ENCODE data around the gene PLEKHG4.

Gene PLEKHG4

GRCh38 chr16:67265834-67266233 lies 13.5 kb upstream of the PLEKHG4 start:
- no peak overlapping the region for H3K27ac ChIP-seq
- H3K4me3 ChIP-seq, result no peak overlapping the region
- H3K4me1 ChIP-seq, result peaks cover 17 to 30% (median 19%) of the 10 kb centered on the region in 10 experiments
- TF ChIP-seq Cebpa-rat (IDR thresholded peaks at IDR 0.05), result no peak
- no peaks in the 10 kb centered on the region for H3K36me3 ChIP-seq
- peak overlapping the region in 1 of 11 experiments; percentile 34; a peak in 1 of 22 replicates for H3K9ac ChIP-seq
- H3K4me2 ChIP-seq, result peak overlapping the region in 8 of 11 experiments; percentile 18 to 54 (median 24); a peak in 10 of 22 replicates
- H4K20me1 ChIP-seq, result no peaks in the 10 kb centered on the region; a peak in 2 of 22 replicates
- H3K27me3 ChIP-seq, result no peaks in the 10 kb centered on the region; a peak in 2 of 22 replicates
- H3K9me3 ChIP-seq (replicated peaks in 1 of 11), result no peaks in the 10 kb centered on the region

- Histone ChIP-seq H3K4me2 (peak overlapping the region in 3 of 11 experiments; percentile 34 to 50 (median 38); a peak in 3 of 22 replicates), H3K9ac (no peak overlapping the region), H3K4me1 (peaks cover 12 to 27% (median 17%) of the 10 kb centered on the region in 10 experiments), H3K9me3 (replicated peaks in 1 of 11) (no peaks in the 10 kb centered on the region), H3K27ac (no peak overlapping the region), H3K4me3 (no peak overlapping the region), H3K27me3 (no peaks in the 10 kb centered on the region; a peak in 2 of 22 replicates), H4K20me1 (peaks cover 0 to 4% (median 0%) of the 10 kb centered on the region in 11 experiments; a peak in 2 of 22 replicates), H3K36me3 (no peaks in the 10 kb centered on the region)
- TF ChIP-seq Cebpa-rat (IDR thresholded peaks at IDR 0.05), result no peak
Observed at GRCh38 chr16:67268136-67268579, 11.2 kb upstream of the PLEKHG4 start.

DNA sequence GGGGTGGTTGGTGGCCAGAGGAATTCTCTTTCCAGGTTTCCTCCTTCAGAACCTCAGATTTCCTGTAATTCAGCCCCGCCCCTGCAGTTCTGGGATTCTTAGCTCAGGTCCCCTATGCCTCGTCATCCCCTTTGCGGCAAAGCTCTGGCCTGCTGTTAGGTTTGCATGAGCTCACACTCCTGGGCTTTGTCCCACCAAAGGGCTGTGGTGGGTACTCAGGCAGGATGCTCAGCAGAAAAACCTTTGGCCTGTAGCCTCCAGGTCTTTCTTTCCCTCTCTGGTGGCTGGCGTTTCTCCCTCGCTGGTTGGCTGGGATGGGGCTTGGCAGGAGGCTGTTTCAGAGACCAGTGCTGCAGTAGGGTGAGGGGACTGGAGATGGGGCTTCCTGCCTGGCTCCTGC lies 9.6 kb upstream of the PLEKHG4 start:
- Histone ChIP-seq H3K4me1 (peaks cover 3 to 20% (median 11%) of the 10 kb centered on the region in 10 experiments; a peak in 18 of 20 replicates), H3K4me3 (no peak overlapping the region), H3K27me3 (no peaks in the 10 kb centered on the region), H4K20me1 (peaks cover 0 to 4% (median 0%) of the 10 kb centered on the region in 11 experiments; a peak in 2 of 22 replicates), H3K4me2 (no peak overlapping the region), H3K27ac (no peak overlapping the region), H3K36me3 (no peaks in the 10 kb centered on the region), H3K9ac (no peak overlapping the region), H3K9me3 (replicated peaks in 1 of 11) (no peaks in the 10 kb centered on the region)
- no peak for TF ChIP-seq Cebpa-rat (IDR thresholded peaks at IDR 0.05)

DNA sequence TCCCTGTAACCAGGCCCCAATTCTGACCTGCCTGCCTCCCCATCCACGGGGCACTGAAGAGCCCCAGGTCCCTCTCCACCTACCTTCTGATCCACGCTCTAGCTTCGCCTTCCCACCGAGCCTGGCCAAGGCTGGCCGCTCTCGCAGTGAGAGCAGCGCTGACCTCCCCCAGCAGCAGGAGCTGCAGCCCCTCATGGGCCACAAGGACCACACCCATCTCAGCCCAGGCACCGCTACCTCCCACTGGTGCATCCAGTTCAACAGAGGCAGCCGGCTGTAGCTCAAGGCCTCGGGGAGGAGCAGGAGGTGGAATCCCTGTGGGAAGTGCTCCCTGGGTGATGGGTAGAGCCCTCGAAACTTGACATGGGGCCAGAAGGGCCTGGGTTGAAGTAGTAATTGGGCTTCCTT lies 8.4 kb upstream of the PLEKHG4 start:
- Histone ChIP-seq H3K4me1 (peaks cover 0 to 14% (median 4%) of the 10 kb centered on the region in 10 experiments; a peak in 15 of 20 replicates), H3K27me3 (no peaks in the 10 kb centered on the region), H3K4me2 (no peak overlapping the region), H4K20me1 (peaks cover 0 to 4% (median 0%) of the 10 kb centered on the region in 11 experiments; a peak in 1 of 22 replicates), H3K9ac (no peak overlapping the region), H3K4me3 (no peak overlapping the region), H3K36me3 (peaks cover 0 to 4% (median 0%) of the 10 kb centered on the region in 11 experiments; a peak in 2 of 22 replicates), H3K9me3 (replicated peaks in 1 of 11) (no peaks in the 10 kb centered on the region), H3K27ac (no peak overlapping the region)
- TF ChIP-seq Cebpa-rat (IDR thresholded peaks at IDR 0.05), result no peak

- Histone ChIP-seq H3K36me3 (peaks cover 0 to 9% (median 2%) of the 10 kb centered on the region in 11 experiments; a peak in 5 of 22 replicates), H4K20me1 (peaks cover 0 to 4% (median 0%) of the 10 kb centered on the region in 11 experiments; a peak in 1 of 22 replicates), H3K9ac (no peak overlapping the region), H3K4me2 (no peak overlapping the region), H3K27me3 (no peaks in the 10 kb centered on the region), H3K4me1 (peaks cover 0 to 16% (median 2%) of the 10 kb centered on the region in 10 experiments; a peak in 8 of 20 replicates), H3K4me3 (no peak overlapping the region), H3K27ac (no peak overlapping the region), H3K9me3 (replicated peaks in 1 of 11) (no peaks in the 10 kb centered on the region)
- no peak for TF ChIP-seq Cebpa-rat (IDR thresholded peaks at IDR 0.05)
Observed at GRCh38 chr16:67271446-67271845, 7.9 kb upstream of the PLEKHG4 start.

- H3K9me3 ChIP-seq (replicated peaks in 1 of 11), result no peaks in the 10 kb centered on the region
- no peak for TF ChIP-seq Cebpa-rat (IDR thresholded peaks at IDR 0.05)
- H4K20me1 ChIP-seq, result peaks cover 0 to 10% (median 0%) of the 10 kb centered on the region in 11 experiments; a peak in 2 of 22 replicates
- no peak overlapping the region for H3K27ac ChIP-seq
- H3K9ac ChIP-seq, result no peak overlapping the region
- H3K36me3 ChIP-seq, result peaks cover 0 to 20% (median 4%) of the 10 kb centered on the region in 11 experiments; a peak in 7 of 22 replicates
- peaks cover 0 to 5% (median 0%) of the 10 kb centered on the region in 11 experiments; a peak in 1 of 22 replicates for H3K27me3 ChIP-seq
- H3K4me1 ChIP-seq, result peaks cover 16 to 33% (median 24%) of the 10 kb centered on the region in 10 experiments
- no peak overlapping the region for H3K4me3 ChIP-seq
- no peak overlapping the region for H3K4me2 ChIP-seq
Observed at GRCh38 chr16:67275321-67275720, 4.0 kb upstream of the PLEKHG4 start.

- Histone ChIP-seq H3K27ac (peak overlapping the region in 7 of 11 experiments; percentile 2 to 77 (median 44); a peak in 7 of 22 replicates), H3K9ac (peak overlapping the region; percentile 0 to 83 (median 76); a peak in 15 of 22 replicates), H4K20me1 (peaks cover 0 to 10% (median 0%) of the 10 kb centered on the region in 11 experiments; a peak in 1 of 22 replicates), H3K36me3 (peaks cover 0 to 20% (median 4%) of the 10 kb centered on the region in 11 experiments; a peak in 7 of 22 replicates), H3K4me1 (peaks cover 16 to 33% (median 24%) of the 10 kb centered on the region in 10 experiments), H3K27me3 (peaks cover 0 to 5% (median 0%) of the 10 kb centered on the region in 11 experiments; a peak in 1 of 22 replicates), H3K4me3 (peak overlapping the region in 2 of 10 experiments; percentile 61 to 63; a peak in 3 of 20 replicates), H3K9me3 (replicated peaks in 1 of 11) (no peaks in the 10 kb centered on the region), H3K4me2 (peak overlapping the region; percentile 86 to 99 (median 97))
- no peak for TF ChIP-seq Cebpa-rat (IDR thresholded peaks at IDR 0.05)
Observed at GRCh38 chr16:67277294-67277998, 1.9 kb upstream of the PLEKHG4 start.

DNA sequence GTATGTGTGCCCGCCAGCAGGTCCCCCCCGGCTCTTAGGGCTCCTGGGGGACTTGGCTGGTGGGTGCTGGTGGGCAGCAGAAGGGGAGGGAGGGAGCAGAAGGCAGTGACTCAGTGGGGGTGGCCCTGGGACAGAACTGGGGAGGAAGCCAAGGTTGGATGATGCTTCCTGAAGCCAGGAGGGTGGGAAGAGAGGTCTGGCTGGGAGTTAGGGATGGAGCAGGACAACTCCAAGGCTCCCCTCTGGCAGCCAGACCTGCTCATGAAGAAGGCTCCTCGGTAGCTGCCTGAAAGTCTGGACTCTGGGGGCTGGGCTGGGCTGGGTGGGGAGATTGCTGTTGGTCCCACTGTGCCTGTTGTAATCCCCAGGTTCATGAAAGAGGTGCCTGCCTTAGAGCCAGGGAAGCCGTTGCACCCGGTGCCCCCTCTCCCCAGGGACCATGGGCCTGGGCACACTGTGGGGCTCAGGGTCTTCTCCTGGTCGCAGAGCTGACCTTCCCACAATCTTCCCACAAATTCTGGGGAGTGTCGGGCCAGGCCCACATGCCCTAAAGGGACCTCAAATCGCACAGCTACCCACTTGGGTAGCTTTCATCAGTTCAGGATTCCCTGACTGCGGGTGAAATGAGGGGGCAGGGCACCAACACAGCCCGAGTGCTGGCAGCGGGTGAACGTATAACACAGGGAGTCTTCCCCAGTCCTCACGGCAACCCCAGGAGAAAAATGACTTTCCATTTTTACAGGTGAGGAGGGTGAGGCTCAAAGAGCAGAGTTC lies 1.1 kb upstream of the PLEKHG4 start:
- peaks cover 0 to 10% (median 0%) of the 10 kb centered on the region in 11 experiments; a peak in 1 of 22 replicates for H4K20me1 ChIP-seq
- peaks cover 17 to 33% (median 26%) of the 10 kb centered on the region in 10 experiments for H3K4me1 ChIP-seq
- H3K27ac ChIP-seq, result peak overlapping the region; percentile 16 to 77 (median 72); a peak in 21 of 22 replicates
- peak overlapping the region; percentile 52 to 71 (median 62) for H3K4me3 ChIP-seq
- no peak for TF ChIP-seq Cebpa-rat (IDR thresholded peaks at IDR 0.05)
- peaks cover 0 to 20% (median 4%) of the 10 kb centered on the region in 11 experiments; a peak in 7 of 22 replicates for H3K36me3 ChIP-seq
- H3K9ac ChIP-seq, result peak overlapping the region; percentile 63 to 83 (median 77)
- peak overlapping the region; percentile 86 to 99 (median 97) for H3K4me2 ChIP-seq
- peaks cover 0 to 5% (median 0%) of the 10 kb centered on the region in 11 experiments; a peak in 1 of 22 replicates for H3K27me3 ChIP-seq
- no peaks in the 10 kb centered on the region for H3K9me3 ChIP-seq (replicated peaks in 1 of 11)
